ENCODE data around the gene SLC22A23.

DNA sequence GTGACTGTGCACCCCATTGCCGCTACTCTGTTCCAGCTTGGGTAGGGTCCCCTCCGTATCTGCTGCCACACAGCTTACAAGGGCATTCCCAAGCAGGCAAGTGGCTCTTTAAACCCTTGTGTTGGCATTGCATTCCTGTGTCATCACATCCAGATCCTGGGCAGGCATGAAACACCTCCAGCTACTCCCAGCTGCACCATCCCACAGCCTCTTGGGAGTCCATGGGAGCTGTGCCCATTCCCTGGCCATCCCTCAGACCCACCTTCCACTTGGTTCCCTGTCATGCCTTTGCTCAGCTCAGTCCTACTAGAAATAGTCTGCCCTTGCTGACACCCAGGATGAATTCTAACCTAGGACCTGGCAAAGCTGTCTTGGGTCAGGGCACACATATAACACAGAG is 110.4 kb downstream of the SLC22A23 start:
- TF ChIP-seq, protein P1, sequence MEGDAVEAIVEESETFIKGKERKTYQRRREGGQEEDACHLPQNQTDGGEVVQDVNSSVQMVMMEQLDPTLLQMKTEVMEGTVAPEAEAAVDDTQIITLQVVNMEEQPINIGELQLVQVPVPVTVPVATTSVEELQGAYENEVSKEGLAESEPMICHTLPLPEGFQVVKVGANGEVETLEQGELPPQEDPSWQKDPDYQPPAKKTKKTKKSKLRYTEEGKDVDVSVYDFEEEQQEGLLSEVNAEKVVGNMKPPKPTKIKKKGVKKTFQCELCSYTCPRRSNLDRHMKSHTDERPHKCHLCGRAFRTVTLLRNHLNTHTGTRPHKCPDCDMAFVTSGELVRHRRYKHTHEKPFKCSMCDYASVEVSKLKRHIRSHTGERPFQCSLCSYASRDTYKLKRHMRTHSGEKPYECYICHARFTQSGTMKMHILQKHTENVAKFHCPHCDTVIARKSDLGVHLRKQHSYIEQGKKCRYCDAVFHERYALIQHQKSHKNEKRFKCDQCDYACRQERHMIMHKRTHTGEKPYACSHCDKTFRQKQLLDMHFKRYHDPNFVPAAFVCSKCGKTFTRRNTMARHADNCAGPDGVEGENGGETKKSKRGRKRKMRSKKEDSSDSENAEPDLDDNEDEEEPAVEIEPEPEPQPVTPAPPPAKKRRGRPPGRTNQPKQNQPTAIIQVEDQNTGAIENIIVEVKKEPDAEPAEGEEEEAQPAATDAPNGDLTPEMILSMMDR (IDR thresholded peaks at IDR 0.05) = no peak
- TF ChIP-seq POLR2A (IDR thresholded peaks at IDR 0.05) = no peak
